ENCODE data around the gene LRP6.

The LRP6 gene

DNA sequence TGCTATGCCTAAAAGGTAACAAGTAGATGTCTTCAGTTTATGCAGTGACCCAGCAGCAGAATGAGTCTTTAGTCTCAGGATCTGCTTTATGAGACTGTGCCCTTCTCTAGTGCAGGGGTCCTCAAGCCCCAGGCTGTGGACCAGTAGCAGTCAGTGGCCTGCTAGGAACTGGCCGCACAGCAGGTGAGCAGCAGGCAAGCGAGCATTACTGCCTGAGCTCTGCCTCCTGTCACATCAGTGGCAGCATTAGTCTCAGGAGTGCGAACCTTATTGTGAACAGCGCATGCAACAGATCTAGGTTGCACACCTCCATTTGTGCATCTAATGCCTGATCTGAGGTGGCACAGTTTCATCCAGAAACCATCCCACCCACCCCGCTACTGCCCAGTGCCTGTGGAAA lies 38.4 kb downstream of the LRP6 start:
- Histone ChIP-seq H3K4me2 (ENCODE audit: low read depth, low read length, poor library complexity, severe bottlenecking) (no peak overlapping the region), H3K9me3 (ENCODE audit: insufficient read depth, low read depth, low read length) (no peaks in the 10 kb centered on the region; the same call in 1 of the 2 replicates), H3K27me3 (ENCODE audit: insufficient read depth, low read length, poor library complexity, severe bottlenecking) (no peaks in the 10 kb centered on the region), H3K79me2 (ENCODE audit: insufficient read depth, low read length) (no peaks in the 10 kb centered on the region; the same call in 1 of the 2 replicates), H3K36me3 (ENCODE audit: insufficient read depth, low read length) (no peaks in the 10 kb centered on the region), H3K4me1 (ENCODE audit: insufficient read depth, low read length, poor library complexity, severe bottlenecking) (no peaks in the 10 kb centered on the region), H3K9ac (ENCODE audit: low read depth, low read length, poor library complexity, severe bottlenecking) (no peak overlapping the region), H2AFZ (ENCODE audit: low read length) (no peak overlapping the region), H3K9me2 (replicated peaks; ENCODE audit: low read depth, low read length) (no peaks in the 10 kb centered on the region), H3K4me3 (ENCODE audit: low read length, poor library complexity, severe bottlenecking) (no peak overlapping the region), H4K20me1 (ENCODE audit: insufficient read depth, low read length, poor library complexity, severe bottlenecking) (no peaks in the 10 kb centered on the region), H3F3A (ENCODE audit: low read depth) (no peaks in the 10 kb centered on the region)
- TF ChIP-seq EZH2phosphoT487 (IDR thresholded peaks at IDR 0.05; ENCODE audit: borderline replicate concordance): no peak
- TF ChIP-seq CTCF (conservative IDR thresholded peaks at IDR 0.05; ENCODE audit: low read length): no peak

DNA sequence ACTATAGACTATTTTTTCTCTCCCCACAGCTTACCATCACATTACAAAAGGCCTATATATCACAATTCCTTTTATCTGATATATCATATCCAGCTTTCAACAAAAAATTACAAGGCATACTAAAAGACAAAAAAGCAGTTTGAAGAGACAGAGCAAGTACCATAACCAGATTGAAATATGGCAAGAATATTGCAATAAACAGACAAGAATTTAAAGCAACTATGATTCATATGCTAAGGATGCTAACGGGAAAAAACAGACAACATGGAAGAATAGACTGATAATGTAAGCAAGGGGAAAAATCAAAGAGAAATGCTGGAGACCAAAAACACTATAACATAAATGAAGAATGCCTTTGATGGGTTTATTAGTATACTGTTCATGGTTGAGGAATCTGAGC lies 40.7 kb downstream of the LRP6 start:
- Histone ChIP-seq H3K4me3 (ENCODE audit: low read length, poor library complexity, severe bottlenecking) (no peak overlapping the region), H3K36me3 (ENCODE audit: insufficient read depth, low read length) (no peaks in the 10 kb centered on the region), H3K79me2 (ENCODE audit: insufficient read depth, low read length) (no peaks in the 10 kb centered on the region; the same call in 1 of the 2 replicates), H3K4me1 (ENCODE audit: insufficient read depth, low read length, poor library complexity, severe bottlenecking) (no peaks in the 10 kb centered on the region), H3K9ac (ENCODE audit: low read depth, low read length, poor library complexity, severe bottlenecking) (no peak overlapping the region), H3K9me2 (replicated peaks; ENCODE audit: low read depth, low read length) (no peaks in the 10 kb centered on the region), H3K9me3 (ENCODE audit: insufficient read depth, low read depth, low read length) (no peaks in the 10 kb centered on the region; the same call in 1 of the 2 replicates), H4K20me1 (ENCODE audit: insufficient read depth, low read length, poor library complexity, severe bottlenecking) (no peaks in the 10 kb centered on the region), H2AFZ (ENCODE audit: low read length) (no peak overlapping the region), H3F3A (ENCODE audit: low read depth) (no peaks in the 10 kb centered on the region), H3K4me2 (ENCODE audit: low read depth, low read length, poor library complexity, severe bottlenecking) (no peak overlapping the region), H3K27me3 (ENCODE audit: insufficient read depth, low read length, poor library complexity, severe bottlenecking) (no peaks in the 10 kb centered on the region)
- TF ChIP-seq EZH2phosphoT487 (IDR thresholded peaks at IDR 0.05; ENCODE audit: borderline replicate concordance) (no peak), CTCF (conservative IDR thresholded peaks at IDR 0.05; ENCODE audit: low read length) (no peak)

GRCh38 chr12:12224240-12224940 lies 42.5 kb downstream of the LRP6 start:
- H2AFZ ChIP-seq (ENCODE audit: low read length): no peak overlapping the region
- H3K79me2 ChIP-seq (ENCODE audit: insufficient read depth, low read length): no peaks in the 10 kb centered on the region
- H3K9me3 ChIP-seq (ENCODE audit: insufficient read depth, low read depth, low read length): no peaks in the 10 kb centered on the region; the same call in 1 of the 2 replicates
- TF ChIP-seq CTCF (conservative IDR thresholded peaks at IDR 0.05; ENCODE audit: low read length) (no peak), EZH2phosphoT487 (IDR thresholded peaks at IDR 0.05; ENCODE audit: borderline replicate concordance) (no peak)
- H4K20me1 ChIP-seq (ENCODE audit: insufficient read depth, low read length, poor library complexity, severe bottlenecking): no peaks in the 10 kb centered on the region
- H3K36me3 ChIP-seq (ENCODE audit: insufficient read depth, low read length): no peaks in the 10 kb centered on the region
- no peaks in the 10 kb centered on the region for H3F3A ChIP-seq (ENCODE audit: low read depth)
- no peaks in the 10 kb centered on the region for H3K27me3 ChIP-seq (ENCODE audit: insufficient read depth, low read length, poor library complexity, severe bottlenecking)
- H3K4me2 ChIP-seq (ENCODE audit: low read depth, low read length, poor library complexity, severe bottlenecking): no peak overlapping the region
- H3K4me3 ChIP-seq (ENCODE audit: low read length, poor library complexity, severe bottlenecking): no peak overlapping the region
- H3K9me2 ChIP-seq (replicated peaks; ENCODE audit: low read depth, low read length): no peaks in the 10 kb centered on the region
- no peak overlapping the region for H3K9ac ChIP-seq (ENCODE audit: low read depth, low read length, poor library complexity, severe bottlenecking)
- H3K4me1 ChIP-seq (ENCODE audit: insufficient read depth, low read length, poor library complexity, severe bottlenecking): no peaks in the 10 kb centered on the region

Data from Loucy (cell line).